NK-92 (cell line): Measurements from ENCODE around the gene GAMT.

Experiments used
- DNase-seq: peaks from one replicate; lab custom pipeline; 2025; ENCODE audit not compliant: unreplicated experiment; lab: John Stamatoyannopoulos, UW

GAMT gene

DNA sequence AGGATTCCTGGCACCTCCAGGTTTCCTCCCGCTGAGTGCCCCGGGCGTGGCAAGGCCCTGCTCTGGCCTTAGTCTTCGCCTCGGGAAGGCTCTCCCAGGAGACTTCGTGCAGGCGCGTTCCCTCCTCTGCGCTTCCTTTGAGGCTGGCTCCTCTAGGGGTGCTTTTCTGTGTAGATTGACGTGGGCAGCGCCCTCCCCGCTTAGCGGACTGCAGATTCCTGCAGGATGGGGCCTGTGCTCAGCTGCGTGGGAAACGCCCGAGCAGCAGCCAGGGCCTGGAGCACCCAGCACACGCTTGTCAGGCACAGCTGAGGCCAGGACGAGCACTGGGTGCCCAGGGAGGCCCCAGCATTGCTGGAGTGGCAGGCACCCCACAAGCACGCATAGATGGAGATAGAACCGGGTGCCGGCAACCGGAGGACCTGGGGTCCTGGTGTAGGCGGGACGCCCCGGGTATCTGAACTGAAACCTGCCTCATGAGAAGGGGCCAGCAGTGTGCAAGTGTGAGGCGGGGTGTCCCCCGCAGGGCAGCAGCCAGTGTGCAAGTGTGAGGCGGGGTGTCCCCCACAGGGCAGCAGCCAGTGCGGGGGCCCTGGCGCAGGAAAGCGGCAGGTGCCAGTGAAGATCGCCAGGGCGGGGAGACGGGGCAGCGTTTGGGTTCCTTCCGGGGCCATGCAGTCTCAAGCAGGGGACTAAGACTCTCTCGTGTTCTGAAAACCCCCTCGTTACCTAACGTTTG is 14.2 kb downstream of the GAMT start:
- DNase-seq = no peak

DNA sequence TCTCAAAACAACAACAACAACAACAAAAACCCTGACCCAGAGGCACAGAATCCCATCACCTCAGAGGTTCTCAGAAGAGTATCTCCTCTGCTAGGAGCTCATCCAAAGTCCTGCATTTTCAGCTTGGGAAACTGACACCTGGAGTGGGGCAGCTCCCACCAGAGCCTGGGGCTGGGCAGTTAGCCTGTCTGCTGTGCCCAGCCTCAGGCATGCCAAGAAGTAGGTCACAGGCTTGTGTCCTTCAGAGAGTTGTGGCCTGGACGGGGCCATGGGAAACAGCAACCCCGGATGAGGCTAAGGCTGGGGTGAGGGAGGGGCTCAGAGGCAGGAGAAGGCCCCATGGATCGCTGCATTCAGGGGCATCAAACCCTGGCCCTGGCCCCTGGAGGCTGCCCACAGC is 15.5 kb downstream of the GAMT start:
- no peak for DNase-seq

DNA sequence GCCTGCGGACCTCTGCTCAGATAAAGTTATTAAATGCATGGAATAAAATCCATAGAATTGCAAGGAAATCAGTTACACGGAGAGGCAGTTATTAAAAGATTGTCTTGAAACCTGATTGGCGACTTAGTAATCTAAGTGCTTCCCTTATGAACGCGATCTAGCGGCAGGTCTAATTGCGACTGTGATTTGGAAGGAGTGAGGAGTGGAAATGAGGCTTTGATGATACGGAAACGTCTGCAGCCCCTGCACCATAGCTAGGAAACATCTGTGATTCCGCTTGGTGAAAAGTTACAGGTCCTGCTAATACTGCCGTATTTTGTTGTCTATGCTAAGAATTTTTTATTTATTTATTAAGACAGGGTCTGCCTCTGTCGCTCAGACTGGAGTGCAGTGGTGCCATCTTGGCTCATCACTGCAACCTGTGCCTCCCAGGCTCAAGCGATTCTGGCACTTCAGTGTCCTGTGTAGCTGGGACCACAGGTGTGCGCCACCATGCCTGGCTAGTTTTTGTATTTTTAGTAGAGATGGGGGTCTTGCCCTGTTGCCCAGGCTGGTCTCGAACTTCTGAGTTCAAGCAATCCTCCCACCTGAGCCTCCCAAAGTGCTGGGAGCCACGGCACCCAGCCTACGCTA is 16.7 kb downstream of the GAMT start:
- DNase-seq = no peak

DNA sequence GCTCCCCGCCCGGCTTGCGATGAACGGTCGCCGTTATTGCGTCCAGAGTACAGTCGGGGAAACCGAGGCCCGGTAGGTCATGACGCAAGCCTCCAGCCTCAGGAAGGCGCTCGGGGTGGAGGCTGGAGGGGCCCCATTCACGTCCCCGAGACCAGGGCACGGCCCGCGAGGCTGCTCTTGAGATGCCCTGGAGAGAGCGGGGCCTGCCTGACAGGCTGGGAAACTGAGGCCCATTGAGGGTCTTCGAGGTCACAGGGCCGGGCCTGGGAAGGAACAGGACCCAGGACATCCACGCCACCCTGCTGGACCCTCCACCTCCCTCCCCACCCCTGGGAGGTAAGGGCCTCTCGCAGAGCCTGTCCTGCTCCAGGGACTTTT is 17.3 kb downstream of the GAMT start:
- DNase-seq = no peak

DNA sequence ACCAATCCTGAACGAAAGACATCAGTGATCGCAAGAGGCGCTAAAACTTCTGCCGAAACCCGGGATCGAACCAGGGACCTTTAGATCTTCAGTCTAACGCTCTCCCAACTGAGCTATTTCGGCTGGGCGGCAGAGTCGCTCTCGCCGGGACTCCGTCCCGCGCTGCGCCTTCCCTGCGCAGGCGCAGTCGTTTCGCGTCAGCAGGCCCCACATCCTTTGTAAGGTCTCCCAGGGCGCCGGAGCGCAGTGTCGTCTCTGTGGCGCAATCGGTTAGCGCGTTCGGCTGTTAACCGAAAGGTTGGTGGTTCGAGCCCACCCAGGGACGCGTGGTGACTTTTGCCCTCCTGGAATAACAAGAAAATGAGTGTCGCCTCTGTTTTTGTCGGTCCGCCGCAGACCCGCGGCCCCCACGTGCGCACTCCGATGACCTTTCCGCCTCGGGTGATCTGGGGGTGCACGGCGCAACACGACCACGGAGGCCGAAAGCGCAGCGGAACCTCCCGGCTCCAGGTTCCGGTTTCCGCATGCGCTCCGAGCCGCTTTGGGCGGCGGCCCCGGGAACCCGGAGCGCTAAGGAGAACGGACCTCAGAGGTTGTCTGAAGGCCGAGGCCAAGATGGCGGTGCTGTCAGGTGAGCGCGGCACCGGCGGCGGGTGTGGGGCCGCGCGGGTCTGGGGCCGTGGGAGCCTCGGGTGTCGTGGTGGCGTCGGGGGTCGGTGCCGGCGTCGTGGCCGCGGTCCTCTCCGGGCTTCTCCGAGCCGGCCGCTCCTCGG is 17.8 kb downstream of the GAMT start, which contains the start of gene NDUFS7:
Gene NDUFS7 (plus strand): TSS at position 596 of the 773 bp plus-strand sequence. CDS start 20 bp downstream, at position 616.
- peak; percentile 44 for DNase-seq

DNA sequence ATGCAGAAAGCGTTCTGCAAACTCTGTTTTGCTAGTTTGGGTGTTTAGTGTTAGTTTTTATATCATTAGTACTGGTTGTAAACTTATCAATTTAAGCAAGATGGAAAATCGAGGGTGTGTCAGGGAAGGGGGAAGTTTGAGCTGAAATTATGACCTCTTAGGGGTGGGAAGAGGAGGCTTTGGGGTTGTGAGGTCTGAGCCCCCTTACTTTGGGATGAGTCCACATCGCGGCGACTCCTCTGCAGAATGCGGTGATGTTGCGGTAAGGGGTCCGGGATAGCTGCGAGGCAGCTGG is 18.4 kb downstream of the GAMT start:
- DNase-seq = no peak

DNA sequence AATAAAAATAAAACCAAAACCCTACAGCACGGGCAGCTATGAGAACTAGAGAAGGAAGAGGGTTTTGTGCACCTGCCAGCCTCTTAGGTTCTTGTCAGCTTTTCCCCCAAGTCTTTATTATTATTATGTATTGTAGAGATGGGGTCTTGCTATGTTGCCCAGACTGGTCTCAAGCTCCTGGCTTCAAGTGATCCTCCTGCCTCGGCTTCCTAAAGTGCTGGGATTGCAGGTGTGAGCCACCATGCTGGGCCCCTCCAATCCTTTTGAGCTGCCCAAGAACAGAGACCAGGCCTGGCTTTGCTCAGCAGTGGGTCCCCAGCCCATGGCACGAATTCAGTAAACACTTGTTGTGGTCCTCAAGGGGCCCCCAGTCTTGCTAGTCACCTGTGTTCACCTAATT is 19.1 kb downstream of the GAMT start:
- no peak for DNase-seq

DNA sequence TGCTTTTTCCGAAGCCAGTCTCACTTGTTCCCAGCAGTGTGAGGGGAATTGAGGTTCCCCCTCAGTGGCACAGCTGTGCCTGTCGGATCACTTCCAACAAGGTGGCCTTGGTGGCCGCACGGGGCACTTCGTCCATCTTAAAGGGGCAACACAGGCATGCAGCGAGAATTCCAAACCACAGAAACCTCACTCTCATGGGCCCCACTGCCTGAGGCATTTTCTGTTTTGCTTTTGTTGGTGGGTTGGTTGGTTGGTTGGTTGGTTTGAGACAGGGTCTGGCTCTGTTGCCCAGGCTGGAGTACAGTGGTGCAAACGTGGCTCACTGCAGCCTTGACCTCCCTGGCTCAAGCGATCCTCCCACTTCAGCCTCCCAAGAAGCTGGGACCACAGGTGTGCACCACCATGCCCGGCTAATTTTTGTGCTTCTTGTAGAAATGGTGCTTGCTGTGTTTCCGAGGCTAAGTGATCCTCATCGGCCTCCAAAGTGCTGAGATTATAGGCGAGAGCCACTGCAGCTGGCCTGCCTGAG is 21.3 kb downstream of the GAMT start:
- DNase-seq = no peak

DNA sequence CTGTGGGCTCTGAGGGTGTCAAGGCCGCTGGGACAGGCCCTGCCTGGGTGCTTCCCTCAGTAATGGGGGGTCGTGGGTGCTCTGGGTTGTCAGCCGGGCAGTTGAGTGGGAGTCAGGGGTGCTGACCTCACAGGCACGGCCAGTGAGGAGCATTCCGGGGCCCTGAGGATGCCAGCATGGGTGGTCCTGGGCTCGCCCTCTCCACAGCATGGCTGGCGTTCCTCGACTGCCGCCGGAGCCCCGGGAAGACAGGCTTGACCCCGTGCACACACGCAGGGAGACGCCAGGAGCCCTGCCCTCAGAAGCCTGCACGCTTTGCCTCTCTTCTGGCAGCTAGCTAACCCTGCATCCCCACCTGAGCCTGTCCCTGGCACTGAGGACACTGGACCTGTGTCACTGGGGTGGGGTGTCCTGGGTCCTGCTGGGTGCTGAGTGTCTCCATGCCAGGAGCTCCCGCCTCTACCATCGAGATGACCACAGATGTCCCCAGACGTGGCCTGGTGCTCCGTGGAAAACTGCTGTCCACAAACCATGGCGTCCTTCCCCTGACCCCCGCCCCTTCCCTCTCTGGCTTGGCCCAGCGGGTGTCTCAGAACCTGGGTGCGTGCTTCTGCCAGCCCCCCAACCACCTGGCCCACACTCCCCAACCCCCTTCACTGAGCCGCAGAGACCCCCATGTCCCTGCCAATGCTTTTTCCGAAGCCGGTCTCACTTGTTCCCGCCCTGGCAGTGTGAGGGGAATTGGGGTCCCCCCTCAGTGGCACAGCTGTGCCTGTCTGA is 22.0 kb downstream of the GAMT start:
- no peak for DNase-seq

DNA sequence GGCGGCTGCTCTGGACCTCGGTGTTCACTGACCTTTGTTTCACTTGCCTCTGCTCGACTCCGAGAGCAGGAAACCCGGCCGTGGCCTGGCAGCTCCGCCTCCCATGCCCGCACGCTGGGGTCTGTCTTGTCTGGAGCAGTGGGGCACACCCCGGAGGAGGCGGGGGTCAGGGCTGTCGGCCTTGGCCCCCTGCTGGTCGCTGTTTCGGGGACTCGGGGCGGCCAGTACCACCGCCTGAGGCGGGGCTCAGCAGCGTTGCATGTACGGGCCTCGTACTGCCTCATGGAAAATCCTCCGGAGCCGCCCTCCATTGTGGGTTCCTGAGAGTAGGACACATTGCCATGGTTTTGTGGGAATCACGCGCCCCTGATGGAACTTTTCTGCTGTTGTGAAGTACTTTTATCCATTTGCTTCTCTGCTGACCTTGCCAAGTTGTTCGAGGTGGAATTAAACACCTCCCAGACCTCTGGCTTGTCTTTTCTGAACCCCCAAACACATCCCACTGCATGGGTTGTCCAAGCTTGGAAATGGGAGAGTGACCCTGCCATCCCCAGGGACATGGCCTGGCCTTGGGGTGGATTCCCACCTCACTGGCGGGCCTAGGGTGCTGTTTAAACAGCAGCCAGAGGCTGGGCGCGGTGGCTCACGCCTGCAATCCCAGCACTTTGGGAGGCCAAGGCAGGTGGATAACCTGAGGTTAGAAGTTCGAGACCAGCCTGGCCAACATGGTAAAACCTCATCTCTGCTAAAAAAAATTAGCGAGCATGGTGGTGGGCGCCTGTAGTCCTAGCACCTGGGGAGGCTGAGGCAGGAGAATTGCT is 23.2 kb downstream of the GAMT start:
- DNase-seq = no peak

DNA sequence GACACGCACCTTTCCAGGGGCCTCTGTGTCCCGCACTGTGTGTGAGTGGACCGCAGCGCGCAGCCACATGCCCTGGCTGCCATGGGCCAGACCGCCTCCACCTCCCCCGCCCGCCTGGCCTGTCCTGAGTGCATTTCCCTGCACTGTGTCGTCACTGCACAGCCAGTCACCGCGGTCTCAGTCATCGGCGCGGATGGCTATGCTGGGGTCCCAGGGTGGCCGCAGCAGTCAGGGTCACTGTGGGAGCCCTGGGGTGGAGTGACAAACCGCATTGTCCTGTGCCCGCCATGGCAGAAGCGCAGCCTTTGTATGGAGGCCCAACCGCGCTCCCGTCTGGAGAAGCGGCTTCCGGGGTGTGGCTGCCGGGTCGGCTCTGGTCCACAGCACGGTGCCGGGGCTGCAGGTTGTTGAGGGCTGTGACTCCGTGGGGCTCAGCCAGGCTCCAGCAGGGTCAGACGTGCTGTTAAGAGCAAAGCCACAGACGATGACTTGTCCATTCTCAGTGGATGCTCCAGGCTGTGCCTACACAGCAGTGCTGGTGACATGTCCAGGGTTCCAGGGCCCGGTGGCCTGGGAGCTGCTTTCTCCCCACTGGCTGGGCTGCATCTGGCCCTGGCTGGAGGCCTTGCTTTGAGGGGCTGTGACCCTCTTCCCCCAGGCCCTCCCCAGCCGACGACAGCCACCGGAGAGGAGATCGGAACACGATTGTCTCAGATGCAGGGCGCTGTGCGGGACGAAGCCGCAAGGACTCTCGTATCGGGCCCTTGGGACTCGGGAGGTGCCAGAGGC is 24.0 kb downstream of the GAMT start:
- no peak for DNase-seq

DNA sequence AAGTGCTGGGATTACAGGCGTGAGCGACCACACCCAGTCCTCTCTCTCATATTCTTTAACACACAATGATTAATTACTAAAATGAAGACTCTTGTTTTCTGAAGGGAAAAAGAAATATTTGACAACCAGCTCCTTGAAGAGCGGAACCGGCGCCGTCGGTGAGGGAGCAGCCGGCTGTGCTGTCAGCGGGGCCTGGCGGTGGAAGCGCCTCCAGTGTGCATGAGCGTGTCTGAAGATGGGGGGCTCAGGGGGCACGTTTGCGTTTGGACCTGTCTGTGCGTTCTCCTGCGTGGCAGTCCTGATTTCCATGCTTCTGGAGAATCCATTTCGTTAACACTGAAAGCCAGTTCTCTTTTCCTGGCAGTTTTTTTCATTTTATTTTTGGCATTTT is 24.9 kb downstream of the GAMT start:
- DNase-seq = no peak

DNA sequence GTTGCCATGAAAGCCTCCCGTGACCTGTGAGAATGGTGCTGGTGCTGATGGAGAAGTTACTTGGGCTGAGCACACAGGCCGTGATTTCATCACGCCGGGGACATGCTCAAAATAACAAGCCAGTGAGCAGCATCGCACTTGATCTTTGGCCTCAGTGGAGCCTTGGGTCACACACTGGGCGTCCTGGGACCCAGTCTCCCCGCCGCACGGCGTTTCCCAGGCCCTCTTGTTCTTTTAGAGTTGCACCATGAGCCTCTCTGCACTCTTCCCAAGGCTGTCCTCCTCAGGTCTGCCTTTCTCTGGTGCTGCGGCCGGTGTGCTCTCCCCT is 27.1 kb downstream of the GAMT start:
- DNase-seq = no peak

DNA sequence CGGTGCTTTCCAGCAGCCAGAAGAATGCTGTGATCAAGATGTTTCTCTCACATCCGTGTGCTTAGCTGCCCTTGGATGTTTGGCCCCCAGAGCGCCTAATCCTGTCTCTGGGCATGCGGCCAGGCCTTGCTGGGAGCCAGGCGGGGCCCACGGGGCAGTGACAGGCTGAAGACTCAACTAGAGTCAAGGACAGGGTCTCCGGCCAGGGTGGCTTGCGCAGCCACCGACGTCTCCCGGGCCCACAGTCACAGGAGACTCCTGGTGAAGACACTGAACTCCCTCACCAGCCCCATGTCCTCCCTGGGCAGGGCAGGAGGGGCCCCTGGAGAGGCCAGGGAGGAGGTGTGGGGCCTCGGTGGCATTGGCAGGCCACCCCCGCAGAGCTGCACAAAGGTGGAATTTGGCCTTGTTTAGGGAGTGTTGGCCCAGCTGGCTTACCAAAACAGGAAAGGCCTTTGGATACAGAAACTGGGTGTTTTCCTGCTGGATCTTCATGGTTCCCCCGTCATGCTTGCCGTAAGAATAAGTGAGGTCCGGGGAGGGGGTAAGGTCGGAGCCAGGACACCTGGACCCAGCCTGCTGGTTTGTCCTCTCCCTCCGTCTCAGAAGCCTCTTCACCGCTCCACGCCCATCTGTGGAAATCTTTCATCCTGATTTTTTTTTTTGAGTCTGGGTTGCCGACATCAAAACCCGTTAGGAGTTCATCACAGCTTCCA is 27.6 kb downstream of the GAMT start:
- no peak for DNase-seq

DNA sequence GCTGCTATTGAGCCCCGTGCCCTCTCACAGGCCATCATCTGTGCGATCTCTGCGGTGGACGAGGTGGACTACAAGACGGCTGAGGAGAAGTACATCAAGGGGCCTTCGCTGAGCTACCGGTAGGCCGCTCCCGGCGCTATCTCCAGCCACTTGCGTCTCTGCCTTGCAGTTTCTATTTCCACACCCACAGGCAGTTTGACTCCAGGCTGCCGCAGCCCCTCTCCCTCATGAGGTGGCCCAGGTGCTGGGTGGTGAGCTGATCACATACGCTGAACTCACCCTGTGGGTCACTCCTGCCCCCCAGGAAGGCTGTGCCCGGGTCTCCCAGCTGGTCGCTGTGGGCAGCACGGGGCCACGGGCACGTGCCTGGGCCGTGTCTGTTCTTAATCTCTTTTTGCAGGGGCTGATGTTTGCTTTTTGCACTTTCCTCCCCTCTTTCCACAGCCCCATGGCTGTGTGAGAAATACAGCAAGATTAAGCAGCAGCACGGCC is 28.3 kb downstream of the GAMT start:
- no peak for DNase-seq

DNA sequence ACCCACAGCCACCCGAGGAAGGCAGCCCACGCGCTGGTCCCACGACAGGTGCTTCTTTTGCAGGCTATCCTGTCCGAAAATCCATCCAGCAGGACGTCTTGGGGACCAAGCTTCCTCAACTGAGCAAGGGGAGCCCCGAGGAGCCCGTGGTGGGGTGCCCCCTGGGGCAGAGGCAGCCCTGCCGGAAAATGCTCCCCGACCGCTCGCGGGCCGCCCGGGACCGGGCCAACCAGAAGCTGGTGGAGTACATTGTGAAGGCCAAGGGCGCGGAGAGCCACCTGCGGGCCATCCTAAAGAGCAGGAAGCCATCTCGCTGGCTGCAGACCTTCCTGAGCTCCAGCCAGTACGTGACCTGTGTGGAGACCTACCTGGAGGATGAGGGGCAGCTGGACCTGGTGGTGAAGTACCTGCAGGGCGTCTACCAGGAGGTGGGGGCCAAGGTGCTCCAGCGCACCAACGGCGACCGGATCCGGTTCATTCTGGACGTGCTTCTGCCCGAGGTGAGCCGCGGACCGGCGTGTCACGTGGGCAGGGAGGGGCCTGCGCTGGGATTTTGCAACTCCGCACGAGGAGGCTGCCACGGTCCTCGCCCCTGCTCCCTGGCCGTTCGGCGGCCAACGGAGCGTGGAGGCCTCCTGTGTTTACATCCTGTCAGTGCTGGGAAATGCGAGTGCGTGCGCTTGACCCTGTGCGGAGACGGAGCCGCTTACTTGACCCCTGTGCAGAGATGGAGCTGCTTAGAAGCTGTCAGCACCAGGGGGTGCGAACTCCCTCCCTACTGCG is 30.6 kb downstream of the GAMT start:
- no peak for DNase-seq

DNA sequence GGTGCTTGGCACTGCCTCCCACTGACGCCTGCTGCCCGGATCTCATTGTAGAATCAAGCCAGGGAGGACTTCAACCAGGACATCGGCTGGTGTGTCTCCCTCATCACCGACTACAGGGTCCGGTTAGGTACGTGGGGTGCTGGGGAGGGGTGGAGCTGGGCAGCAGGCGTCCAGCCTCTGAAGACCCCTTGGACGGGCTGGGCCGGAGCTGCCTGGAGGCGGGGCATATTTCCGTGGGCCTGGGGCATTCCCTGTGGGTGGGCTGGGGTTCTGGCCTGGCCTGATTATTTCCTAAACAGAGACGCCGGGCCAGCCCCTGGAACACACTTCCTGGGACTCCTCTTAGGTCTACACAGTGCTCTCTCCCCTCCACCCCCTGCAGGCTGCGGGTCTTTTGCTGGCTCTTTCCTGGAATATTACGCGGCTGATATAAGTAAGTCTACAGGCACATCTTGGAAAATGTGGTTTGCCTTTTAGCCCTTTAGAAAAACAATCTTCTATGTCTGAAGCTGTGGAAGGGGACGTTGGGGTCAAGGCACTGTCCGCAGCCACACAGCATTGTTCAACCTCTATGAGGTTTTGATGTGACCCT is 32.0 kb downstream of the GAMT start:
- no peak for DNase-seq
